IMR-90 (cell line): ENCODE data around the gene ICAM4. TPM values are rescaled to one million over a fixed set of nuclear protein-coding genes. Genes with fewer than 3 reads are reported as not detected.

Experiments used
- ATAC-seq: fragments of 200-7000 bp; cut with Tn5 transposase; 2 replicates; pipeline ENCODE4 v1.9.1; 2020; ENCODE audit warnings: low read depth, mild to moderate bottlenecking, moderate library complexity
- BruUV-seq: library from RNA; stranded (reverse); fragments of 400-500 nt; replicated peaks from 2 replicates; lab custom pipeline; 2021; lab: Mats Ljungman, UMichigan
- CTCF ChIA-PET: fragments of 300-600 bp; formaldehyde crosslinking; extraction: SDS; loops from one replicate; lab custom pipeline; 2021; ENCODE audit warnings: antibody characterized with exemption; lab: Yijun Ruan, JAX
- POLR2A ChIA-PET: fragments of 300-600 bp; sonication (Branson Sonifier 250); formaldehyde crosslinking; loops from one replicate; lab custom pipeline; 2022; ENCODE audit warnings: antibody characterized with exemption; ENCODE audit not compliant: unreplicated experiment; lab: Charles Lee
- DNase-seq: peaks from one replicate; pipeline ENCODE4 v3.0.0; 2013
- H2AFZ ChIP-seq: replicated peaks from 2 replicates; pipeline ENCODE3; 2013; ENCODE audit warnings: low read length, mild to moderate bottlenecking; ENCODE audit not compliant: poor library complexity
- H2AK5ac ChIP-seq: 2 replicates; pipeline ENCODE4 v1.6.1; 2013; ENCODE audit warnings: low read depth, low read length, inconsistent platforms
- H2AK9ac ChIP-seq: replicated peaks from 2 replicates; pipeline ENCODE3; 2013; ENCODE audit warnings: mild to moderate bottlenecking, low read depth, low read length, moderate library complexity; ENCODE audit not compliant: poor library complexity
- H2BK120ac ChIP-seq: 2 replicates; pipeline ENCODE4 v1.6.1; 2013; ENCODE audit warnings: low read depth, low read length, inconsistent platforms
- H2BK15ac ChIP-seq: 3 replicates; pipeline ENCODE4 v1.6.1; 2013; ENCODE audit warnings: low read depth, low read length, inconsistent platforms
- H2BK20ac ChIP-seq: 2 replicates; pipeline ENCODE4 v1.6.1; 2013; ENCODE audit warnings: low read depth, mild to moderate bottlenecking, inconsistent platforms, low read length, moderate library complexity
- H2BK5ac ChIP-seq: 2 replicates; pipeline ENCODE4 v1.6.1; 2013; ENCODE audit warnings: mild to moderate bottlenecking, low read depth, low read length, inconsistent platforms; ENCODE audit not compliant: poor library complexity, severe bottlenecking
- H3K14ac ChIP-seq: replicated peaks from 2 replicates; pipeline ENCODE4 v1.6.1; 2013; ENCODE audit warnings: low read depth, low read length, inconsistent platforms
- H3K18ac ChIP-seq: 2 replicates; pipeline ENCODE4 v1.6.1; 2013; ENCODE audit warnings: low read depth, low read length, control low read depth
- H3K23ac ChIP-seq: 2 replicates; pipeline ENCODE4 v1.6.1; 2013; ENCODE audit warnings: low read depth, low read length, inconsistent platforms
- H3K27ac ChIP-seq: 2 replicates; pipeline ENCODE4 v1.5.1; 2013; ENCODE audit warnings: mild to moderate bottlenecking, control low read depth, low read length; ENCODE audit not compliant: insufficient read depth
- H3K27me3 ChIP-seq: 2 replicates; pipeline ENCODE4 v1.6.1; 2013; ENCODE audit warnings: low read length; ENCODE audit not compliant: control insufficient read depth, insufficient read depth
- H3K36me3 ChIP-seq: 2 replicates; pipeline ENCODE4 v1.6.1; 2013; ENCODE audit warnings: low read length, mixed read lengths; ENCODE audit not compliant: control insufficient read depth, insufficient read depth
- H3K4ac ChIP-seq: 2 replicates; pipeline ENCODE4 v1.6.1; 2013; ENCODE audit warnings: low read depth, low read length, inconsistent platforms
- H3K4me1 ChIP-seq: 2 replicates; pipeline ENCODE4 v1.6.1; 2013; ENCODE audit warnings: low read length, mixed read lengths; ENCODE audit not compliant: control insufficient read depth, insufficient read depth
- H3K4me2 ChIP-seq: 2 replicates; pipeline ENCODE4 v1.6.1; 2013; ENCODE audit warnings: low read depth, mild to moderate bottlenecking, control low read depth, low read length, moderate library complexity
- H3K4me3 ChIP-seq: 2 replicates; pipeline ENCODE4 v1.5.1; 2013; ENCODE audit warnings: low read depth, mild to moderate bottlenecking, control low read depth, low read length, moderate library complexity; ENCODE audit not compliant: insufficient read depth
- H3K56ac ChIP-seq: 2 replicates; pipeline ENCODE4 v1.6.1; 2013; ENCODE audit warnings: low read length, inconsistent platforms; ENCODE audit not compliant: insufficient read depth; ENCODE audit errors: extremely low read depth
- H3K79me1 ChIP-seq, 2 experiments: 2 replicates each; pipeline ENCODE4 v1.6.1; 2013; ENCODE audit warnings: low read length in 2 of 2, inconsistent platforms in 1 of 2, low read depth in 1 of 2
- H3K9ac ChIP-seq: 2 replicates; pipeline ENCODE4 v1.6.1; 2013; ENCODE audit warnings: low read depth, low read length, control low read depth
- H3K9me1 ChIP-seq: 2 replicates; pipeline ENCODE4 v1.6.1; 2013; ENCODE audit warnings: low read length, inconsistent platforms; ENCODE audit not compliant: insufficient read depth
- H3K9me3 ChIP-seq: 2 replicates; pipeline ENCODE4 v1.6.1; 2013; ENCODE audit warnings: low read length; ENCODE audit not compliant: control insufficient read depth, insufficient read depth
- H4K20me1 ChIP-seq: 2 replicates; pipeline ENCODE4 v1.6.1; 2013; ENCODE audit warnings: low read length, inconsistent platforms; ENCODE audit not compliant: insufficient read depth
- H4K5ac ChIP-seq: 2 replicates; pipeline ENCODE4 v1.6.1; 2013; ENCODE audit warnings: mild to moderate bottlenecking, low read depth, low read length, control low read depth
- H4K8ac ChIP-seq, 2 experiments: 2 replicates each; pipeline ENCODE4 v1.6.1; 2013; ENCODE audit warnings: low read depth in 2 of 2, low read length in 2 of 2, control low read depth in 1 of 2, inconsistent platforms in 1 of 2
- H4K91ac ChIP-seq: 2 replicates; pipeline ENCODE4 v1.6.1; 2013; ENCODE audit warnings: low read depth, low read length, inconsistent platforms; ENCODE audit not compliant: insufficient read depth
- BHLHE40 ChIP-seq: fragments of 150-350 bp; IDR thresholded peaks from 2 replicates; pipeline ENCODE4 v1.6.1; 2016; ENCODE audit warnings: mild to moderate bottlenecking, low read depth, low read length
- FOS ChIP-seq: fragments of 150-350 bp; IDR thresholded peaks from 2 replicates; pipeline ENCODE4 v1.6.1; 2016; ENCODE audit warnings: low read depth, low read length
- MAFK ChIP-seq: IDR thresholded peaks from 2 replicates; pipeline ENCODE4 v1.6.1; 2012; ENCODE audit warnings: low read depth, low read length, improper control_type of control experiment
- MAZ ChIP-seq: IDR thresholded peaks from 2 replicates; pipeline ENCODE4 v1.6.1; 2012; ENCODE audit warnings: low read depth, mild to moderate bottlenecking, low read length, improper control_type of control experiment, moderate library complexity, borderline replicate concordance
- MXI1 ChIP-seq: IDR thresholded peaks from 2 replicates; pipeline ENCODE4 v1.6.1; 2012; ENCODE audit warnings: low read depth, mild to moderate bottlenecking, low read length, moderate library complexity, borderline replicate concordance
- NFE2L2 ChIP-seq: fragments of 150-350 bp; IDR thresholded peaks from 2 replicates; pipeline ENCODE4 v1.6.1; 2016; ENCODE audit warnings: low read depth, mild to moderate bottlenecking, low read length
- WGBS, 2 experiments: methylation state at CpG; one replicate each; pipeline versions ENCODE4 v1.1.5 to v1.1.7; 2013; ENCODE audit warnings: missing lambda C conversion rate in 2 of 2; ENCODE audit not compliant: insufficient read length in 1 of 2; ENCODE audit errors: extremely low coverage in 2 of 2; 5-methylcytosine and 5-hydroxymethylcytosine counted together
- dilution Hi-C: fragments of 300-500 bp; cut with HindIII; formaldehyde crosslinking; loops from one replicate; pipeline ENCODE4 v1.14.3; 2018; ENCODE audit warnings: low sequenced_read_pairs; ENCODE audit not compliant: unreplicated experiment
- in situ Hi-C: fragments of 300-500 bp; cut with MboI; formaldehyde crosslinking; loops from 3 replicates; pipeline ENCODE4 v1.14.3; 2019; ENCODE audit warnings: low sequenced_read_pairs, inconsistent platforms, mixed read lengths
- intact Hi-C: fragments of 100-400 bp; cut with micrococcal nuclease; formaldehyde crosslinking; loops from 2 replicates; pipeline ENCODE4 v1.10.0; 2022
- polyA plus RNA-seq, 3 experiments: library from polyadenylated mRNA; depleted of rRNA; stranded (reverse); fragments of >200 nt; gene quantifications; 2 replicates each; pipeline ENCODE4 v1.2.3, GENCODE V29; 2012; ENCODE audit warnings: low replicate concordance in 1 of 3
- total RNA-seq: library from RNA; depleted of rRNA; stranded (reverse); fragments of >200 nt; gene quantifications from 2 replicates; pipeline ENCODE4 v1.2.3, GENCODE V29; 2012

Gene ICAM4
- total and polyA plus RNA-seq, 2 of the 4 experiments (the other 2 are of a cell fraction): 2.3 to 4.0 TPM

DNA sequence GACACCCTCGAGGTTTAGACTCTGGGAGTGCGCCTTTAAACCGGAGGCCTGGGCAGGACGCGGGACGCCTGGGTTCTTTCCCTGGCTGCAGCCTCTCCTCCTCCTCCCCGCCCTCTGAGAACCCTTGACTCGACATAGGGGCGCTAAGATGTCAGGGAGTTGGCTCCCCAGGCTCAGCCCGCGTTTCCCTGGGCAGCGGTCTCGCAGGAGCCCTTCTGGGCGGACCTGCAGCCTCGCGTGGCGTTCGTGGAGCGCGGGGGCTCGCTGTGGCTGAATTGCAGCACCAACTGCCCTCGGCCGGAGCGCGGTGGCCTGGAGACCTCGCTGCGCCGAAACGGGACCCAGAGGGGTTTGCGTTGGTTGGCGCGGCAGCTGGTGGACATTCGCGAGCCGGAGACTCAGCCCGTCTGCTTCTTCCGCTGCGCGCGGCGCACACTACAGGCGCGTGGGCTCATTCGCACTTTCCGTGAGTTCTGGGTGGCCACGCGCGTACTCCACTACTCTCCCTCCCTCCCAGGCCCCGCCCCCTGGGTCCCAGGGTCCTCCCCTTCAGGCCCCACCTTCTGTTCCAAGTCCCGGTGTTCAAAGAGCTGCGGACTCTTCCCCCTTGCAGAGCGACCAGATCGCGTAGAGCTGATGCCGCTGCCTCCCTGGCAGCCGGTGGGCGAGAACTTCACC lies 4.3 kb downstream of the ICAM4 start:
- TF ChIP-seq MXI1 (no peak), FOS (no peak), BHLHE40 (no peak), MAZ (peak; percentile 56; the same call in 1 of the 2 replicates), NFE2L2 (no peak), MAFK (no peak)
- H2BK5ac ChIP-seq: no peak overlapping the region
- no peak overlapping the region for H3K14ac ChIP-seq
- in situ Hi-C loops (no loop called here), dilution Hi-C loops (no loop called here), intact Hi-C loops (no loop called here)
- H4K20me1 ChIP-seq: peaks cover 6% of the 10 kb centered on the region
- peak overlapping the region; percentile 29 for H3K9ac ChIP-seq
- peak overlapping the region; percentile 88 for H2AK9ac ChIP-seq
- H3K27ac ChIP-seq: peak overlapping the region; percentile 18; the same call in 1 of the 2 replicates
- H3K4me1 ChIP-seq: peaks cover 23% of the 10 kb centered on the region
- peak overlapping the region; percentile 44; the same call in 1 of the 2 replicates for H3K23ac ChIP-seq
- ChIA-PET CTCF (interaction anchor here (0.7 to 1.1 kb wide), 2 partner anchors 21 to 81 kb away, joined by 3 to 4 read pairs; no protein-coding TSS in a partner anchor), POLR2A (interaction anchor here (0.6 to 1.6 kb wide), 4 partner anchors 14 to 82 kb away, joined by 3 to 8 read pairs (median 4); partner anchors contain the start of gene ICAM1)
- ATAC-seq (peak; percentile 56), DNase-seq (peak; percentile 54)
- no TSS peak for BruUV-seq
- peaks cover 14% of the 10 kb centered on the region; the same call in 1 of the 2 replicates for H3K36me3 ChIP-seq
- H2BK120ac ChIP-seq: no peak overlapping the region
- 1% methylated on average over 34 of the region's 57 CpGs; no CpG with 5 or more reads in 1 of the 2 experiments for WGBS, 2 experiments
- peak overlapping the region; percentile 30; the same call in 1 of the 2 replicates for H2AK5ac ChIP-seq
- H3K27me3 ChIP-seq: no peaks in the 10 kb centered on the region; the same call in 1 of the 2 replicates
- H2BK15ac ChIP-seq: no peak overlapping the region
- no peak overlapping the region for H3K56ac ChIP-seq
- H2AFZ ChIP-seq: peak overlapping the region; percentile 92
- H3K18ac ChIP-seq: no peak overlapping the region; the same call in 1 of the 2 replicates
- H3K4me2 ChIP-seq: peak overlapping the region; percentile 96
- no peak overlapping the region for H2BK20ac ChIP-seq
- no peak overlapping the region for H4K5ac ChIP-seq
- peak overlapping the region; percentile 41; the same call in 1 of the 2 replicates for H4K91ac ChIP-seq
- H3K4me3 ChIP-seq: peak overlapping the region; percentile 77
- peak overlapping the region; percentile 31 to 34; a peak in 2 of 4 replicates for H4K8ac ChIP-seq
- peaks cover 10% of the 10 kb centered on the region for H3K9me1 ChIP-seq
- peaks cover 0 to 4% of the 10 kb centered on the region in 2 experiments; a peak in 1 of 4 replicates for H3K79me1 ChIP-seq
- H3K9me3 ChIP-seq: no peaks in the 10 kb centered on the region
- peak overlapping the region; percentile 55 for H3K4ac ChIP-seq
